Stimulated activated CD4-positive, alpha-beta T cell treated with anti-CD3 and anti-CD28 coated beads, Interleukin-2, amount 100 ng/mL, for 48 hours (primary cell): ENCODE results near the gene CENPX.
"Not testable (repeated sequence)": the region's sequence is repeated elsewhere in the genome, so short reads cannot be mapped to it uniquely, and the experiment has no call there.

Experiments used
- DNase-seq, 2 donors: peaks; one replicate each; pipeline ENCODE4 v3.0.0-alpha.2; 2020

Gene CENPX

DNA sequence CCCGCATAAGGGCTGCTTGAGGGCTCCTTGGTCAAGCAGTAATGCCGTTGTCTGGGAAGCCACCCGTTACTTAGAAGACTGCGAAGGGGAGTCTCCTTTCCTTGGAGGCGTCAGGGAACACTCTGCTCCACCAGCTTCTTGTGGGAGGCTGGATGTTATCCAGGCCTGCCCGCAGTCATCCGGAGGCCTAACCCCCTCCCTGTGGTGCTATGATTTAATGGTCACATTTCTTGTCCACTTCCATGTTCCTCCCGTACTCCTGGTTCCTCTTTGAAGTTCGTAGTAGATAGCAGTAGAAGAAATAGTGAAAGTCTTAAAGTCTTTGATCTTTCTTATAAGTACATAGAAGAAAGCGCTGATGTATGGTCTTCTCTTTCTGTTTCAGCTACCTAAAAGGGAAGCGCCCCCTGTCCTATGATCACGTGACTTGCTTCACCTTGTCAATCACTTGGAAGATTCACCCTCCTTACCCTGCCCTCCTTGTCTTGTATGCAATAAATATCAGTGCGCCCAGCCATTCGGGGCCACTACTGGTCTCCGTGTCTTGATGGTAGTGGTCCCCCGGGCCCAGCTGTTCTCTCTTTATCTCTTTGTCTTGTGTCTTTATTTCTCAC, 16.2 kb upstream of the CENPX start:
- DNase-seq = not testable (repeated sequence)

- no peak for DNase-seq
Measured at GRCh38 chr17:82037889-82038195, 15.2 kb upstream of the CENPX start.

- DNase-seq = peak; percentile 92 to 94
Measured at GRCh38 chr17:82037092-82037888, 14.6 kb upstream of the CENPX start, which contains the start of gene DCXR. DCXR (minus strand) TSS chr17:82037697; CDS start chr17:82037682, 15 bp downstream.

DNA sequence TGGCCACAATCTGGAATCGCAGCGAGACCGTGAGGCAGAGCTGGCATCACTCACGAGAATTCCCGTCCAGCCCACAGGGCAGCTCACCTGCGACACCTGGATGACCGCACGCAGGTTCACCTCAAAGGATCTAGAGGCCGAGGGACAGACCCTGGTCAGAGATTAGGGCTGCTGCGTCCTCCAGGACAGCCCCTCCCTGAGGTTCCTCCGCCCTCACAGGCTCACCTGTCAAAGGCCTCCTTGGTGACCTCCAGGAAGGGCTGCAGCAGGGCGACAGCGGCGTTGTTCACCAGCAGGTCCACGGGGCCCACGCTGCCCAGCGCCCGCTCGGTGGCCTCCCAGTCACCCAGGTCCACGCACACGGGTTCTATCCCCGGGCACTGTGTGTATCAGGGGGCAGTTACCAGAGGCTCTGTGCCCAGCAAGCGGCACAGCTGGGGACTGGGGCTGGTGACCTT, 14.0 kb upstream of the CENPX start:
- DNase-seq = no peak

GRCh38 chr17:82035956-82036633, 13.4 kb upstream of the CENPX start:
- DNase-seq = no peak

DNA sequence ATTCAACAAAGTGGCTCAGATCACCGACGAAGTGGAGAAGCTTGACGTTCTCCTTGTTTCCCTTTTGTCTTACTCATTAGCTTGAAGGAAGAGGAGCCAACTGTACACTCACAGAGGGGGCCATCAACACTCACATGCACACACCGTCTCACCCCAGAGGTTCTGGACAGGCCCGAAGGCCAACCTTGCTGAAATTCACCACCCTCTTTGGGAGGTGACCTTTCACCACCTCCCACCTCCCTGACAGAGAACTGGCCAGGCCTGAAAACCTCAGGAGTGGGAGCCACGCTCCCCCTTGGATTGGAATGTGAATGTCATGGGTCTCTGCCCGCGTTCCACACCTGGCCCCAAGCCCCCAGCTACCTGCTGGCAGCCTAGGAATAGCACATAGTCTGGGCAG, 12.8 kb upstream of the CENPX start:
- no peak for DNase-seq

DNA sequence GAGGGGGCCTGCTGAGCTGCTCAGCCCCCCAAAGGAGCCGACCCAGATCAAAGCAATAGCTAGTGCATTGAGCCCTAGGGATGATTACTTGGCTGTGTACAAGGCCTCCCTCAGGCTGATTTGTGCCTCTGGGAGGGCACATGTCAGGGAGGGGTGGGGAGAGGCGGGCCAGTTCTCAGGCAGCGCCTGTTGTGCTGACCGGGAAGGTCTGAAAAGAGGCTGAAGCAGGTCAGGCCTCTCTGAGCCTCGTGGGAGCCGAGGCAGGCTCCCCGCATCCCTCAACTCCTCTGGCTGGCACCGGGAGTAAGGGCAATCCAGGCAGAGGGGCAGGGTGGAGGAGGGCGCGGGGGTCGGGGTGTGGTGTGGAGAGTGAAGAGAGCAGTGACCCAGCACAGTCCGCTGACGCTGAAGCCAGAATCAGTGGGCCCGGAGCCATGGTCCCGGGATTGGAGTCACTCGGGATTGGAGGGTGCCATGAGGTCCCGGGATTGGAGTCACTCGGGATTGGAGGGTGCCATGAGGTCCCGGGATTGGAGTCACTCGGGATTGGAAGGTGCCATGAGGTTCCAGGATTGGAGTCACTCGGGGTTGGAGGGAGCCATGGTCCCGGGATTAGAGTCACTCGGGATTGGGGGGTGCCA, 11.8 kb upstream of the CENPX start:
- no peak for DNase-seq

DNA sequence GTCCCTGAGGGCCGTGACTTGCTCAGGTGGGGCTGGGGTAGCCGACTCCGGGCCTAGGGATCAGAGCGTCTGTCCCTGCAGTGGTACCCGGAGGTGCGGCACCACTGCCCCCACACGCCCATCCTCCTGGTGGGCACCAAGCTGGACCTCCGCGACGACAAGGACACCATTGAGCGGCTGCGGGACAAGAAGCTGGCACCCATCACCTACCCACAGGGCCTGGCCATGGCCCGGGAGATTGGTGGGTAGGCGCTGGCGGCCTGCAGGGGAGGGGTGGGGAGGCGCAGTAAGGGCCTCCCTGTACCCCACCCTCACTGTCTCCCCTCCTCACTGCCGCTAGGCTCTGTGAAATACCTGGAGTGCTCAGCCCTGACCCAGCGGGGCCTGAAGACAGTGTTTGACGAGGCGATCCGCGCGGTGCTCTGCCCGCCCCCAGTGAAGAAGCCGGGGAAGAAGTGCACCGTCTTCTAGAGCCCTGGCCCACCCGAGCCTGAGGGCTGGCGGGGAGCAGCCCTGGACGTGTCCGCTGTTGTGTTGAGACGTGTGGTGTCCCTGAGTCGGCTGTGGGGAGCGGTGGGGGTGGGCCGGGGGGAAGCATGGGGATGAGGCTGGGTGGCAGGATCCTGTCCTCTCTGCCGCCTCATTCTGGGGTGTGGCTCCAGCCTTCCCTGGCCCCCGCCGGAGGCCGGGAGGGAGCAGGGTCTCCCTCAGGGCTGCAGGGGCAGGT, 10.8 kb upstream of the CENPX start:
- DNase-seq = no peak

GRCh38 chr17:82031885-82032627, 9.4 kb upstream of the CENPX start:
- DNase-seq = no peak

- DNase-seq = no peak
Measured at GRCh38 chr17:82031303-82031884, 8.7 kb upstream of the CENPX start, which contains the start of gene RAC3. RAC3 (plus strand) TSS chr17:82031678; CDS start chr17:82031762, 84 bp downstream.

DNA sequence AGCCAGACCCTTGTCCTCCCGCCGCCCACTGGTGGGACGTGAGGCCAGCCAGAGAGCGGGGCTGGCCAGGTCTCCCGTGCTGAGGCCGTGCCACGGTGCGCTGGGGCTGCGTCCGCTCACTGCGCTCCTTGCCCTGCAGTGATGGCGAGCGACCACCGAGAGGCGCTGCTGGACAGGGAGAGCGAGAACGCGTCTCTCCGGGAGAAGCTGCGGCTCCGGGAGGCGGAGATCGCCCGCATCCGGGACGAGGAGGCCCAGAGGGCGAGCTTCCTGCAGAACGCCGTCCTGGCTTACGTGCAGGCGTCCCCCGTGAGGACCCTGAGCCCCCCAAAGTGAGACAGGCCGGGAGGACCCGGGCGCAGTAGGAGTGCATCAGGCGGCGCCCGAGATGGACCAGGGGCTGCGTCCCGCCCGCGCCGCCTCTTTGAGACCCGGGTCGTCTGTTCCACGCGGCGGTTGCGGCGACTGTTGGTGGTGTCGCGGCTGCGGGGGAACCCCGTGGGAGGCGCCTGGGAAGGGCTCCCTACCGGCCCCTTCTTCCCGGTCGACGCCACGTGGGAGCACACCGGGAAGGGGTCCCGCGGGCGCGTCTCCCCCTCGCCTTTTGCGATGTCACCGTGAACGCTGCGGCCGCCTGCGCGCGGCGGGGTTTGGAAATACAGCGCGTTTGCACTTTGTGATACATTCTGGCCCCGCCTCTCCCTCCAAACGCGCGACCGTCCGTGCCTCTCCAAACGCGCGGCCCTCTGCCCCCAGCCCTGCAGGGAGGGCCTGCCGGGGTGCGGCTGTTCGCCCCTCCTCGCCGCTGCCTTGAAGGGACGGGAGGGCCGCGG, 8.0 kb upstream of the CENPX start:
- DNase-seq = peak; percentile 77 to 81

GRCh38 chr17:82029990-82030469, 7.4 kb upstream of the CENPX start:
- DNase-seq = no peak

- no peak for DNase-seq
Measured at GRCh38 chr17:82029391-82029790, 6.7 kb upstream of the CENPX start.

DNA sequence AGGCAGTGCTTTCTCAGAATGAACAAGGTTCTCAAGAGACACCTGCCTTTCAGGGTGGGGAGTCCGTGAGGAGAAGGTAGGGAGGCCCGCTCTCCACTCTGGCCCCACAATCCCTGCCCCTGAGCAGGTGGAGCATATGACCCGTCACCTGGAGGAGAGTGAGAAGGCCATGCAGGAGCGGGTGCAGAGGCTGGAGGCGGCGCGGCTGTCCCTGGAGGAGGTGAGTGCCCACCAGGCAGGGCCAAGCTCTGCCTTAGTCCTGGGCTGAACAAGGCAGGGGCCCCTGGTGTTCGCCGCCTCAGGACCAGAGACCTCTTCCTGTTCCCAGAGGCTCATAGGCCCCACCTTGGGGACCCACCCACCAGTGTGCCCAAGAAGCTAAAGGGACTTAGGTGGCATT, 6.3 kb upstream of the CENPX start:
- no peak for DNase-seq

GRCh38 chr17:82028246-82028645, 5.6 kb upstream of the CENPX start:
- DNase-seq = no peak

DNA sequence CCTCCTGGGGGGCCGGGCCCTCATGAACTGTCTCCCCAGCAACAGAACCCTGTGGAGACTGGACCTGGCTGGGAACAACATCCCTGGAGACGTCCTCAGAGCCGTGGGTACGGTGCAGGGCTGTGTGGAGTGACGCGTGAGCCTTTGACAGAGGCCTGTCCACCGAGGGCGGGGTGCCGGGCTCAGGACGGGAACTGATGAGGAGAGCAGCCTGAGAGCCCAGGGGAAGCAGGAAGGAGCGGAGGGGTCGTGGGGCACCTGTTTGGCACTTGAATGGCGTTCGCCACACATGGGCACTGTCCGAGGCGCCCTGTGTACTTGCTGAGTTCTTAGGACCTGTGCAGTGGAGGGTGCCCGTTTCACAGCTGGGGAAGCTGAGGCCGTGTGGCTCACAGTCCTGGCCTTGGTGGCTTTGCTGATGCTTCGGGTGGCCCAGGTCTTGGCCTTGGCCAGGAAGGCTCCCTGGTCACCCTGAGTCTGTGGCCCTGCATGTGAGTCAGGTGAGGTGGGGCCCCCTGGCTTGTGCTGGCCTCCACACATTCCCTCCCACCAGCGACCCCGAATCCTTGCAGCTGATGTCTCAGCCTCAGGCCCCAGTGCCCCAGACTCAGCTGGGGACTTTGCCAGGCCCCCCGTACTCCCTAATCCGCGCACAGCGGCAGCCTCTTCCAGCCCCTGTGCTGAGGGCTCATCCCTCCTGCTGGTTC, 2.9 kb upstream of the CENPX start:
- DNase-seq = no peak

GRCh38 chr17:82024859-82025258, 2.2 kb upstream of the CENPX start:
- no peak for DNase-seq

GRCh38 chr17:82023447-82024241, 966 bp upstream of the CENPX start:
- no peak for DNase-seq

GRCh38 chr17:82022981-82023446, 336 bp upstream of the CENPX start, which contains the start of gene LRRC45:
LRRC45 (plus strand) TSS chr17:82023305; CDS start chr17:82023644, 339 bp downstream.
- DNase-seq = peak; percentile 99
